ENCODE measurements around the gene CTNND1.
"Not testable (repeated sequence)": the region's sequence is repeated elsewhere in the genome, so short reads cannot be mapped to it uniquely, and the experiment has no call there.

CTNND1 gene, protein sequence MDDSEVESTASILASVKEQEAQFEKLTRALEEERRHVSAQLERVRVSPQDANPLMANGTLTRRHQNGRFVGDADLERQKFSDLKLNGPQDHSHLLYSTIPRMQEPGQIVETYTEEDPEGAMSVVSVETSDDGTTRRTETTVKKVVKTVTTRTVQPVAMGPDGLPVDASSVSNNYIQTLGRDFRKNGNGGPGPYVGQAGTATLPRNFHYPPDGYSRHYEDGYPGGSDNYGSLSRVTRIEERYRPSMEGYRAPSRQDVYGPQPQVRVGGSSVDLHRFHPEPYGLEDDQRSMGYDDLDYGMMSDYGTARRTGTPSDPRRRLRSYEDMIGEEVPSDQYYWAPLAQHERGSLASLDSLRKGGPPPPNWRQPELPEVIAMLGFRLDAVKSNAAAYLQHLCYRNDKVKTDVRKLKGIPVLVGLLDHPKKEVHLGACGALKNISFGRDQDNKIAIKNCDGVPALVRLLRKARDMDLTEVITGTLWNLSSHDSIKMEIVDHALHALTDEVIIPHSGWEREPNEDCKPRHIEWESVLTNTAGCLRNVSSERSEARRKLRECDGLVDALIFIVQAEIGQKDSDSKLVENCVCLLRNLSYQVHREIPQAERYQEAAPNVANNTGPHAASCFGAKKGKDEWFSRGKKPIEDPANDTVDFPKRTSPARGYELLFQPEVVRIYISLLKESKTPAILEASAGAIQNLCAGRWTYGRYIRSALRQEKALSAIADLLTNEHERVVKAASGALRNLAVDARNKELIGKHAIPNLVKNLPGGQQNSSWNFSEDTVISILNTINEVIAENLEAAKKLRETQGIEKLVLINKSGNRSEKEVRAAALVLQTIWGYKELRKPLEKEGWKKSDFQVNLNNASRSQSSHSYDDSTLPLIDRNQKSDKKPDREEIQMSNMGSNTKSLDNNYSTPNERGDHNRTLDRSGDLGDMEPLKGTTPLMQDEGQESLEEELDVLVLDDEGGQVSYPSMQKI
- 0.86 to 8.7 (median 2.7) reads per million in 9 experiments for total RNA-seq

GRCh38 chr11:57761301-57762234 is at the start of gene CTNND1:
Gene CTNND1, plus strand, starts transcription at chr11:57761802. Its CDS starts 29,677 bp downstream, at chr11:57791479.
- Mint-ChIP-seq H3K27ac (no peak within 1 kb of the TSS), H3K4me3 (peak within 1 kb of the TSS in 1 of 2 donors; percentile 3)
- DNase-seq = no peak

DNA sequence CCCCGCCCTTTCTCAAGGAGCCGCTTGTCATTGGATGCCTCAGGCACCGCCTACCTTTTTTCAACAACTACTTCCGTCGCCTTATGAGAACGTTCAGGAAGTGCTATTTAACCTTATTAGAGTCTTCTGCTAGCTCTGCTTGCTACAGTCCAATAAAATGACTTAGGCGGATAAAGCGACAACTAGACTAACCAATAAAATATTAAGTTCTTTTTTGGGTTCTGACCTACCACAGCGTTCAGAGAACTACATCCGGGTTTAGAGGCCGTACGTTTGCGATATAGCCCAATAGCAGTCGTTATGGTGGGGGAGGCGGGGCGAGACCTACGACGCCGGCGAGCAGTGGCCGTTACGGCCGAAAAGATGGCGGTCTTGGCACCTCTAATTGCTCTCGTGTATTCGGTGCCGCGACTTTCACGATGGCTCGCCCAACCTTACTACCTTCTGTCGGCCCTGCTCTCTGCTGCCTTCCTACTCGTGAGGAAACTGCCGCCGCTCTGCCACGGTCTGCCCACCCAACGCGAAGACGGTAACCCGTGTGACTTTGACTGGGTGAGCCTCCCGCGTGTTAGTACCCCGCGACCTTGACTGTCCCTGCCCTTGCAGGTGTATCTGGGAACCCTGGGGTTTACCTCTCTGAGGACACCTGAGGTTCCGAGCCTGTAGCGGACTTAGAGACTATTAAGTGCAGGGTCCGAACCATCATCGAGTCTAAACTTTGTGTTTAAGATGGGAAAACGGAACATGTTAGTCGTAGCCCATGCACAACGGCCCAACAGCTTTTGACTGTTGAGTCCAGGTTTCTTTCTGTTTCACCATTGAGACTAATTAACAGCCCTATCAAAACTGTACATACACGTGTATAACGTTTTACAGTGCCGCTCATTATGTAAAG is 49.1 kb upstream of the CTNND1 start, which contains the start of gene TMX2:
TMX2 (plus strand) TSS at position 338 of the 895 bp plus-strand sequence; CDS start at position 364, 26 bp downstream.
- no peaks in the 10 kb centered on the region for H3K9me3 Mint-ChIP-seq
- peak; percentile 89 for ATAC-seq (replicated peaks)
- H3K27ac Mint-ChIP-seq = peak within 1 kb of the TSS; percentile 86 to 97
- H3K27me3 Mint-ChIP-seq = no peaks in the 10 kb centered on the region
- H3K4me1 Mint-ChIP-seq (ENCODE audit: low read depth in 2 of 2) = peaks cover 22 to 34% of the 10 kb centered on the region in 2 donors
- peaks cover 23% of the 10 kb centered on the region for H3K36me3 Mint-ChIP-seq (ENCODE audit: insufficient read depth)
- H3K4me3 Mint-ChIP-seq = peak within 1 kb of the TSS; percentile 89 to 91
- peak; percentile 85 to 87 (median 86) for DNase-seq

More at GRCh38 chr11:57761301-57762234, at the start of gene CTNND1:
- H3K27me3 Mint-ChIP-seq = no peaks in the 10 kb centered on the region
- H3K4me1 Mint-ChIP-seq (ENCODE audit: low read depth in 2 of 2) = no peaks in the 10 kb centered on the region
- no peaks in the 10 kb centered on the region for H3K36me3 Mint-ChIP-seq (ENCODE audit: insufficient read depth)
- ATAC-seq (replicated peaks) = no peak
- H3K9me3 Mint-ChIP-seq = no peaks in the 10 kb centered on the region

DNA sequence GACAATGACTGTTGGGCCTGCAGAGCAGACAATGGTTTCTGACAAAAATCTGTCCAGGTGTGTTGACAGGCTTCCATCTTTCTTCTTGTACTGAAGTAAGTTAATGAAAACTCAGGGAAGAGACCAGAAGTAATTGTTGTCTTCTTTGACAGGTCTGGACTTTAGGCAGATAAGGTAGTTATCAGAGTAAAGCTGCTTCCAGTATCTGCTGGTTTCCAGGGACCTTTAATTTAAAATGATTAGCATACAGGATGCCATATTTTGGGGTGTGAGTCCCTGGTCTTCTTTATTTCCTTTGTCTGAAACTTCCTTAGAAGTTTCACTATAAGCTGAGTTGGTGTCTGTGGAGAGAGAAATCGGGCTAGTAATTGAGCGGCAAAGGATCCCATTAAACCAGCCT is 47.8 kb upstream of the CTNND1 start:
- Mint-ChIP-seq H3K27me3 (no peaks in the 10 kb centered on the region), H3K27ac (peak overlapping the region; percentile 86 to 97), H3K36me3 (ENCODE audit: insufficient read depth) (peaks cover 31% of the 10 kb centered on the region), H3K4me1 (ENCODE audit: low read depth in 2 of 2) (peaks cover 22 to 27% of the 10 kb centered on the region in 2 donors), H3K9me3 (no peaks in the 10 kb centered on the region), H3K4me3 (peak overlapping the region; percentile 89 to 91)
- ATAC-seq (replicated peaks) (no peak), DNase-seq (no peak)

GRCh38 chr11:57716726-57717125 is 44.9 kb upstream of the CTNND1 start:
- Mint-ChIP-seq H3K4me1 (ENCODE audit: low read depth in 2 of 2) (peaks cover 16 to 20% of the 10 kb centered on the region in 2 donors), H3K36me3 (ENCODE audit: insufficient read depth) (peaks cover 41% of the 10 kb centered on the region)
- not testable (repeated sequence) for H3K9me3 Mint-ChIP-seq; H3K27me3 Mint-ChIP-seq; DNase-seq; ATAC-seq (replicated peaks); H3K4me3 Mint-ChIP-seq; H3K27ac Mint-ChIP-seq

- H3K4me3 Mint-ChIP-seq = no peak overlapping the region
- H3K36me3 Mint-ChIP-seq (ENCODE audit: insufficient read depth) = peaks cover 16% of the 10 kb centered on the region
- ATAC-seq (replicated peaks) (no peak), DNase-seq (no peak)
- peaks cover 0 to 12% of the 10 kb centered on the region in 2 donors for H3K4me1 Mint-ChIP-seq (ENCODE audit: low read depth in 2 of 2)
- H3K27me3 Mint-ChIP-seq = no peaks in the 10 kb centered on the region
- peak overlapping the region in 1 of 2 donors; percentile 32 for H3K27ac Mint-ChIP-seq
- no peaks in the 10 kb centered on the region for H3K9me3 Mint-ChIP-seq
Observed at GRCh38 chr11:57727185-57727584, 34.4 kb upstream of the CTNND1 start.

GRCh38 chr11:57728829-57729228 is 32.8 kb upstream of the CTNND1 start:
- Mint-ChIP-seq H3K9me3 (no peaks in the 10 kb centered on the region), H3K27ac (peak overlapping the region; percentile 53 to 85), H3K4me3 (no peak overlapping the region), H3K27me3 (no peaks in the 10 kb centered on the region), H3K4me1 (ENCODE audit: low read depth in 2 of 2) (peaks cover 0 to 12% of the 10 kb centered on the region in 2 donors), H3K36me3 (ENCODE audit: insufficient read depth) (peaks cover 4% of the 10 kb centered on the region)
- no peak for DNase-seq
- no peak for ATAC-seq (replicated peaks)

- no peak for ATAC-seq (replicated peaks)
- Mint-ChIP-seq H3K9me3 (no peaks in the 10 kb centered on the region), H3K27ac (peak overlapping the region in 1 of 2 donors; percentile 85), H3K4me1 (ENCODE audit: low read depth in 2 of 2) (peaks cover 0 to 12% of the 10 kb centered on the region in 2 donors), H3K36me3 (ENCODE audit: insufficient read depth) (peaks cover 10% of the 10 kb centered on the region), H3K4me3 (no peak overlapping the region), H3K27me3 (no peaks in the 10 kb centered on the region)
- no peak for DNase-seq
Observed at GRCh38 chr11:57729479-57729878, 32.1 kb upstream of the CTNND1 start.

DNA sequence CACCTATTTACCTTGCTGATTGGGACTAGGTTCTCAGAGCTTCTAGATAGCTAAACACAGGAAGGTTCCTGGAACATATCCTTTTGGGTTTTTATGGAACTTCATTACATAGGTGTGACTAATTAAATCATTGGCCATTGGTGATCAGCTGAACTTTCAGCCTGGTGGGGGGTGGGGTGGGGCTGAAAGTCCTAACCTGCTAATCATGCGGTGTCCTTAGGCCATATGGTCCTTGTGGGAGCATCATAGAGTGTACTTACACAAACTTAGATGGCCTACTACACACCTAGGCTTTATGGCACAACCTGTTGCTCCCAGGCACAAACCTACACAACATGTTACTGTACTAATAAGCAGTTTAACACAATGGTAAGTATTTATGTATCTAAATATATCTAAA is 28.9 kb upstream of the CTNND1 start:
- Mint-ChIP-seq H3K36me3 (ENCODE audit: insufficient read depth) (peaks cover 32% of the 10 kb centered on the region), H3K4me3 (no peak overlapping the region), H3K27me3 (no peaks in the 10 kb centered on the region), H3K27ac (no peak overlapping the region), H3K9me3 (no peaks in the 10 kb centered on the region), H3K4me1 (ENCODE audit: low read depth in 2 of 2) (peaks cover 0 to 15% of the 10 kb centered on the region in 2 donors)
- ATAC-seq (replicated peaks) (no peak), DNase-seq (no peak)

DNA sequence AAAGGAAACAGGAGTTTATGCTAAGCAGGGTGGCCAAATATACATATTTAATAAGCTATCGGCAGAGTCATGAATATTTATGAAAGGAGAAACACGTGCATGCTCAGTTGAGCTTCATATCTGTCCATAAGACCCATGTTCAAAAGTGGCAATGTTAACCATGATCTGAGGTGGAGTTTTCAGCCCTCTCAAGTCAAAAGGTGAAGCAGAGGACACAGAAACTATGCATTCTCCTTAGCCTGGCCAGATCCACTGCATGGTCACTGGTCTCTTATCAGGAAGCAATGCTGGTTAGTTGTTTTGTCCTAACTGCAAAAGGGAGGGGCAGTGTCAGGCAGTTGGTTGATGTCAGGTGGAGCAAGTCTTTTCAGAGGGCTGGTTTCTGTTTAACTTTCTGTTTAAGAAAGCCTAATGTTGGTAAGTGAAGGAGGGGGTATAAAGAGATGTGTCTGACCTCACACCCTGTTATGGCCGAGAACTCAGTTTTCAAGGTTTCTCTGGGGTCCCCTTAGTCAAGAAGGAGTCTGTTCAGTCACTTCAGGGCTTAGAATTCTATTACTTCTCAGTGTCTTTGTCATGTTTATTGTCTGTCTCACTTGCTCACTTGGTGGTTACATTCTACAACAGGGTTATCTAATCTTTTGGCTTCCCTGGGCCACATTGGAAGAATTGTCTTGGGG is 25.8 kb upstream of the CTNND1 start:
- no peak for DNase-seq
- Mint-ChIP-seq H3K4me3 (no peak overlapping the region), H3K27ac (peak overlapping the region; percentile 41 to 62), H3K36me3 (ENCODE audit: insufficient read depth) (peaks cover 48% of the 10 kb centered on the region), H3K9me3 (no peaks in the 10 kb centered on the region), H3K4me1 (ENCODE audit: low read depth in 2 of 2) (peaks cover 0 to 13% of the 10 kb centered on the region in 2 donors), H3K27me3 (no peaks in the 10 kb centered on the region)
- ATAC-seq (replicated peaks) = no peak

- H3K4me1 Mint-ChIP-seq (ENCODE audit: low read depth in 2 of 2) = peaks cover 20 to 26% of the 10 kb centered on the region in 2 donors
- H3K27ac Mint-ChIP-seq = peak within 1 kb of the TSS; percentile 99
- peak; percentile 90 to 94 (median 90) for DNase-seq
- no peaks in the 10 kb centered on the region for H3K27me3 Mint-ChIP-seq
- peaks cover 77% of the 10 kb centered on the region for H3K36me3 Mint-ChIP-seq (ENCODE audit: insufficient read depth)
- H3K9me3 Mint-ChIP-seq = no peaks in the 10 kb centered on the region
- peak; percentile 83 for ATAC-seq (replicated peaks)
- H3K4me3 Mint-ChIP-seq = peak within 1 kb of the TSS; percentile 95 to 97
Observed at GRCh38 chr11:57741132-57742086, 20.2 kb upstream of the CTNND1 start, which contains the start of gene SELENOH. Gene SELENOH, plus strand, starts transcription at chr11:57741491. Its CDS starts 105 bp downstream, at chr11:57741596.

Measured in effector memory CD8-positive, alpha-beta T cell (primary cell).